ENCODE measurements around the gene PRKCH.

PRKCH gene

GRCh38 chr14:61512026-61512834 is 190.9 kb downstream of the PRKCH start:
- TF ChIP-seq POLR2AphosphoS5 (IDR thresholded peaks at IDR 0.05; ENCODE audit: low read depth, low read length) (no peak), FOXP2 (optimal IDR thresholded peaks at IDR 0.05; ENCODE audit: borderline replicate concordance, extremely low read depth, extremely low read length, insufficient read depth) (no peak), TAF1 (IDR thresholded peaks at IDR 0.05; ENCODE audit: borderline replicate concordance, insufficient read depth, low read length) (no peak), SIN3A (IDR thresholded peaks at IDR 0.05; ENCODE audit: borderline replicate concordance, insufficient read depth, low read length) (no peak)
- TF ChIP-seq, protein P1, sequence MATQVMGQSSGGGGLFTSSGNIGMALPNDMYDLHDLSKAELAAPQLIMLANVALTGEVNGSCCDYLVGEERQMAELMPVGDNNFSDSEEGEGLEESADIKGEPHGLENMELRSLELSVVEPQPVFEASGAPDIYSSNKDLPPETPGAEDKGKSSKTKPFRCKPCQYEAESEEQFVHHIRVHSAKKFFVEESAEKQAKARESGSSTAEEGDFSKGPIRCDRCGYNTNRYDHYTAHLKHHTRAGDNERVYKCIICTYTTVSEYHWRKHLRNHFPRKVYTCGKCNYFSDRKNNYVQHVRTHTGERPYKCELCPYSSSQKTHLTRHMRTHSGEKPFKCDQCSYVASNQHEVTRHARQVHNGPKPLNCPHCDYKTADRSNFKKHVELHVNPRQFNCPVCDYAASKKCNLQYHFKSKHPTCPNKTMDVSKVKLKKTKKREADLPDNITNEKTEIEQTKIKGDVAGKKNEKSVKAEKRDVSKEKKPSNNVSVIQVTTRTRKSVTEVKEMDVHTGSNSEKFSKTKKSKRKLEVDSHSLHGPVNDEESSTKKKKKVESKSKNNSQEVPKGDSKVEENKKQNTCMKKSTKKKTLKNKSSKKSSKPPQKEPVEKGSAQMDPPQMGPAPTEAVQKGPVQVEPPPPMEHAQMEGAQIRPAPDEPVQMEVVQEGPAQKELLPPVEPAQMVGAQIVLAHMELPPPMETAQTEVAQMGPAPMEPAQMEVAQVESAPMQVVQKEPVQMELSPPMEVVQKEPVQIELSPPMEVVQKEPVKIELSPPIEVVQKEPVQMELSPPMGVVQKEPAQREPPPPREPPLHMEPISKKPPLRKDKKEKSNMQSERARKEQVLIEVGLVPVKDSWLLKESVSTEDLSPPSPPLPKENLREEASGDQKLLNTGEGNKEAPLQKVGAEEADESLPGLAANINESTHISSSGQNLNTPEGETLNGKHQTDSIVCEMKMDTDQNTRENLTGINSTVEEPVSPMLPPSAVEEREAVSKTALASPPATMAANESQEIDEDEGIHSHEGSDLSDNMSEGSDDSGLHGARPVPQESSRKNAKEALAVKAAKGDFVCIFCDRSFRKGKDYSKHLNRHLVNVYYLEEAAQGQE (IDR thresholded peaks at IDR 0.05; ENCODE audit: insufficient read depth in 1 of 2, low read depth in 2 of 2, low read length in 2 of 2) = no peak

GRCh38 chr14:61513986-61514830 is 192.8 kb downstream of the PRKCH start:
- TF ChIP-seq FOXP2 (optimal IDR thresholded peaks at IDR 0.05; ENCODE audit: borderline replicate concordance, extremely low read depth, extremely low read length, insufficient read depth) = no peak
- no peak for TF ChIP-seq TAF1 (IDR thresholded peaks at IDR 0.05; ENCODE audit: borderline replicate concordance, insufficient read depth, low read length)
- no peak for TF ChIP-seq SIN3A (IDR thresholded peaks at IDR 0.05; ENCODE audit: borderline replicate concordance, insufficient read depth, low read length)
- TF ChIP-seq, protein P1 (IDR thresholded peaks at IDR 0.05; ENCODE audit: insufficient read depth in 1 of 2, low read depth in 2 of 2, low read length in 2 of 2) = no peak
- TF ChIP-seq POLR2AphosphoS5 (IDR thresholded peaks at IDR 0.05; ENCODE audit: low read depth, low read length) = no peak

GRCh38 chr14:61514927-61515326 is 193.5 kb downstream of the PRKCH start:
- no peak for TF ChIP-seq SIN3A (IDR thresholded peaks at IDR 0.05; ENCODE audit: borderline replicate concordance, insufficient read depth, low read length)
- TF ChIP-seq, protein P1 (IDR thresholded peaks at IDR 0.05; ENCODE audit: insufficient read depth in 1 of 2, low read depth in 2 of 2, low read length in 2 of 2) = no peak
- TF ChIP-seq POLR2AphosphoS5 (IDR thresholded peaks at IDR 0.05; ENCODE audit: low read depth, low read length) = no peak
- no peak for TF ChIP-seq FOXP2 (optimal IDR thresholded peaks at IDR 0.05; ENCODE audit: borderline replicate concordance, extremely low read depth, extremely low read length, insufficient read depth)
- no peak for TF ChIP-seq TAF1 (IDR thresholded peaks at IDR 0.05; ENCODE audit: borderline replicate concordance, insufficient read depth, low read length)

GRCh38 chr14:61515436-61516117 is 194.2 kb downstream of the PRKCH start:
- no peak for TF ChIP-seq TAF1 (IDR thresholded peaks at IDR 0.05; ENCODE audit: borderline replicate concordance, insufficient read depth, low read length)
- TF ChIP-seq, protein P1 (IDR thresholded peaks at IDR 0.05; ENCODE audit: insufficient read depth in 1 of 2, low read depth in 2 of 2, low read length in 2 of 2) = no peak
- TF ChIP-seq POLR2AphosphoS5 (IDR thresholded peaks at IDR 0.05; ENCODE audit: low read depth, low read length) = no peak
- TF ChIP-seq FOXP2 (optimal IDR thresholded peaks at IDR 0.05; ENCODE audit: borderline replicate concordance, extremely low read depth, extremely low read length, insufficient read depth) = no peak
- TF ChIP-seq SIN3A (IDR thresholded peaks at IDR 0.05; ENCODE audit: borderline replicate concordance, insufficient read depth, low read length) = no peak
